Panc1 (cell line): Measurements from ENCODE around the gene STXBP1. TPM values are rescaled to one million over a fixed set of nuclear protein-coding genes. Genes with fewer than 3 reads are reported as not detected.

Experiments used
- ATAC-seq: fragments of 200-7000 bp; cut with Tn5 transposase; 2 replicates; pipeline ENCODE4 v1.9.1; 2020; ENCODE audit warnings: mild to moderate bottlenecking, moderate library complexity
- BruUV-seq: library from RNA; stranded (reverse); fragments of 400-500 nt; replicated peaks from 2 replicates; lab custom pipeline; 2021; lab: Mats Ljungman, UMichigan
- CTCF ChIA-PET: fragments of 300-600 bp; sonication (Branson Sonifier 250); formaldehyde crosslinking; loops from one replicate; lab custom pipeline; 2022; ENCODE audit warnings: antibody characterized with exemption; lab: Charles Lee
- POLR2A ChIA-PET: fragments of 300-600 bp; sonication (Branson Sonifier 250); formaldehyde crosslinking; loops from one replicate; lab custom pipeline; 2022; ENCODE audit warnings: antibody characterized with exemption; lab: Charles Lee
- DNase-seq: peaks from one replicate; pipeline ENCODE4 v3.0.0-alpha.2; 2010; ENCODE audit warnings: low read depth, low spot score
- H3K27ac ChIP-seq: 2 replicates; pipeline ENCODE4 v1.5.1; 2011; ENCODE audit warnings: mild to moderate bottlenecking, low read length, inconsistent platforms
- H3K27me3 ChIP-seq: fragments of 200-500 bp; sonication (Bioruptor generic); 2 replicates; pipeline ENCODE4 v1.6.0; 2014; ENCODE audit warnings: low read length, inconsistent platforms; ENCODE audit not compliant: control insufficient read depth, insufficient read depth
- H3K36me3 ChIP-seq: fragments of 200-500 bp; sonication (Bioruptor generic); 2 replicates; pipeline ENCODE4 v1.5.1; 2014; ENCODE audit warnings: inconsistent platforms, mild to moderate bottlenecking, low read length, moderate library complexity; ENCODE audit not compliant: control insufficient read depth, insufficient read depth
- H3K4me1 ChIP-seq: 2 replicates; pipeline ENCODE4 v1.5.1; 2011; ENCODE audit warnings: inconsistent platforms, mild to moderate bottlenecking, low read length, moderate library complexity; ENCODE audit not compliant: control insufficient read depth, insufficient read depth
- H3K4me3 ChIP-seq, 2 experiments: 2 replicates each; pipeline ENCODE4 v1.5.1; 2011 to 2012; ENCODE audit warnings: low read depth in 2 of 2, low read length in 2 of 2, mild to moderate bottlenecking in 2 of 2, inconsistent platforms in 1 of 2, moderate library complexity in 1 of 2
- H3K9me3 ChIP-seq: fragments of 200-500 bp; sonication (Bioruptor generic); 2 replicates; pipeline ENCODE4 v1.5.1; 2014; ENCODE audit warnings: low read depth, mild to moderate bottlenecking, inconsistent platforms, low read length, moderate library complexity; ENCODE audit not compliant: control insufficient read depth, insufficient read depth
- POLR2AphosphoS5 ChIP-seq: IDR thresholded peaks from 2 replicates; pipeline ENCODE4 v1.6.1; 2012; ENCODE audit warnings: mild to moderate bottlenecking, low read depth, low read length, moderate library complexity
- SIN3A ChIP-seq: IDR thresholded peaks from 2 replicates; pipeline ENCODE4 v1.6.1; 2012; ENCODE audit warnings: low read depth, mild to moderate bottlenecking, low read length, moderate library complexity, borderline replicate concordance; ENCODE audit not compliant: insufficient read depth
- TCF7L2 ChIP-seq: IDR thresholded peaks from 2 replicates; pipeline ENCODE4 v1.6.1; 2011; ENCODE audit warnings: mild to moderate bottlenecking, low read depth, low read length, inconsistent platforms
- in situ Hi-C: cut with HindIII; loops from 2 replicates; pipeline ENCODE4 v1.10.0; 2016; ENCODE audit warnings: low sequenced_read_pairs, low pct_unique_long_range_greater_than_20kb
- intact Hi-C: fragments of 100-400 bp; cut with micrococcal nuclease; formaldehyde crosslinking; loops from one replicate; pipeline ENCODE4 v1.10.0; 2022; ENCODE audit not compliant: unreplicated experiment
- total RNA-seq: library from RNA; stranded (reverse); gene quantifications from one replicate; pipeline ENCODE4 v1.2.1, GENCODE V29; 2021; ENCODE audit not compliant: unreplicated experiment
- TF ChIP-seq, protein P1 (sequence below), 2 experiments: IDR thresholded peaks; 2 replicates each; pipeline ENCODE4 v1.6.1; 2011 to 2012; ENCODE audit warnings: low read depth in 2 of 2, control low read depth in 1 of 2, low read length in 1 of 2, mild to moderate bottlenecking in 1 of 2, moderate library complexity in 1 of 2; ENCODE audit not compliant: insufficient read depth in 1 of 2
- TF ChIP-seq, protein P2 (sequence below): fragments of 450-650 bp; IDR thresholded peaks from 2 replicates; pipeline ENCODE4 v1.5.1; 2017; ENCODE audit warnings: mild to moderate bottlenecking

STXBP1 gene
- total RNA-seq, 1 experiment from 2014 or later: 67.5 TPM

DNA sequence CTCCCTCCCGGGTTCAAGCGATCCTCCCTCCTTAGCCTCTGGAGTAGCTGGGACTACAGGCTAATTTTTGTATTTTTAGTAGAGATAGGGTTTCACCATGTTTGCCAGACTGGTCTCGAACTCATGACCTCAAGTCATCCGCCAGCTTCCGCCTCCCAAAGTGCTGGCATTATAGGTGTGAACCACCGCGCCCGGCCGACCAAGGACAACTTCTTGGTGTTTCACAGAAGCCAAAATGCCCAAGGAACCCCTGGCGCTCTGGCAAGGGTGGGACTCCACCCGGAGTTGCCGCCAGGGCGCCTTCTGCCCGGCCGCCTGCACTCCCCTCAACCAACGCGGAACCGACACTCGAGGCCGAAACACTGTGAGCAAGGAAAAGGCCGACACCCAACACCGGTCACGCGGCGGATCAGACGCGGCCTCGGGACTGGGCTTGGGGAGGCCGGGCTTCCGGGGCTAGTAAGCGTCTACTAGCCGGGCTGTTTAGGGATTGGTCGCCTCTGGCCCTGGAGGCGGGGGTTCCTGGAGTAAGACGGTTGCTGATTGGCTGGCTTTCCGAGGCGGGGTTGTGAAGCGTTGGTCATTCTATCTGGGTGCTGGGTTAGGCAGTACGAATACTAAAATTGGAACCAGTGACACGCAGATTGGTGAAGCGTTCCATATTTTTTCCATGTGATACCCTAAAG, 87.1 kb downstream of the STXBP1 start:
- Histone ChIP-seq H3K27me3 (no peaks in the 10 kb centered on the region), H3K27ac (no peak overlapping the region), H3K4me3 (no peak overlapping the region), H3K36me3 (no peaks in the 10 kb centered on the region), H3K4me1 (no peaks in the 10 kb centered on the region), H3K9me3 (no peaks in the 10 kb centered on the region)
- POLR2A ChIA-PET: no interaction called here
- CTCF ChIA-PET: interaction anchor here (0.7 kb wide), 1 partner anchor 83 kb away, joined by 14 read pairs; no protein-coding TSS in a partner anchor
- in situ Hi-C loops (no loop called here), intact Hi-C loops (no loop called here)
- DNase-seq (no peak), ATAC-seq (peak; percentile 64; the same call in 1 of the 2 replicates)
- TF ChIP-seq POLR2AphosphoS5: no peak
- TF ChIP-seq TCF7L2: no peak
- TF ChIP-seq, protein P1, sequence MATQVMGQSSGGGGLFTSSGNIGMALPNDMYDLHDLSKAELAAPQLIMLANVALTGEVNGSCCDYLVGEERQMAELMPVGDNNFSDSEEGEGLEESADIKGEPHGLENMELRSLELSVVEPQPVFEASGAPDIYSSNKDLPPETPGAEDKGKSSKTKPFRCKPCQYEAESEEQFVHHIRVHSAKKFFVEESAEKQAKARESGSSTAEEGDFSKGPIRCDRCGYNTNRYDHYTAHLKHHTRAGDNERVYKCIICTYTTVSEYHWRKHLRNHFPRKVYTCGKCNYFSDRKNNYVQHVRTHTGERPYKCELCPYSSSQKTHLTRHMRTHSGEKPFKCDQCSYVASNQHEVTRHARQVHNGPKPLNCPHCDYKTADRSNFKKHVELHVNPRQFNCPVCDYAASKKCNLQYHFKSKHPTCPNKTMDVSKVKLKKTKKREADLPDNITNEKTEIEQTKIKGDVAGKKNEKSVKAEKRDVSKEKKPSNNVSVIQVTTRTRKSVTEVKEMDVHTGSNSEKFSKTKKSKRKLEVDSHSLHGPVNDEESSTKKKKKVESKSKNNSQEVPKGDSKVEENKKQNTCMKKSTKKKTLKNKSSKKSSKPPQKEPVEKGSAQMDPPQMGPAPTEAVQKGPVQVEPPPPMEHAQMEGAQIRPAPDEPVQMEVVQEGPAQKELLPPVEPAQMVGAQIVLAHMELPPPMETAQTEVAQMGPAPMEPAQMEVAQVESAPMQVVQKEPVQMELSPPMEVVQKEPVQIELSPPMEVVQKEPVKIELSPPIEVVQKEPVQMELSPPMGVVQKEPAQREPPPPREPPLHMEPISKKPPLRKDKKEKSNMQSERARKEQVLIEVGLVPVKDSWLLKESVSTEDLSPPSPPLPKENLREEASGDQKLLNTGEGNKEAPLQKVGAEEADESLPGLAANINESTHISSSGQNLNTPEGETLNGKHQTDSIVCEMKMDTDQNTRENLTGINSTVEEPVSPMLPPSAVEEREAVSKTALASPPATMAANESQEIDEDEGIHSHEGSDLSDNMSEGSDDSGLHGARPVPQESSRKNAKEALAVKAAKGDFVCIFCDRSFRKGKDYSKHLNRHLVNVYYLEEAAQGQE (IDR thresholded peaks at IDR 0.05; ENCODE audit: insufficient read depth in 1 of 2, low read depth in 2 of 2, low read length in 1 of 2): no peak
- no peak for TF ChIP-seq SIN3A
- TF ChIP-seq, protein P2, sequence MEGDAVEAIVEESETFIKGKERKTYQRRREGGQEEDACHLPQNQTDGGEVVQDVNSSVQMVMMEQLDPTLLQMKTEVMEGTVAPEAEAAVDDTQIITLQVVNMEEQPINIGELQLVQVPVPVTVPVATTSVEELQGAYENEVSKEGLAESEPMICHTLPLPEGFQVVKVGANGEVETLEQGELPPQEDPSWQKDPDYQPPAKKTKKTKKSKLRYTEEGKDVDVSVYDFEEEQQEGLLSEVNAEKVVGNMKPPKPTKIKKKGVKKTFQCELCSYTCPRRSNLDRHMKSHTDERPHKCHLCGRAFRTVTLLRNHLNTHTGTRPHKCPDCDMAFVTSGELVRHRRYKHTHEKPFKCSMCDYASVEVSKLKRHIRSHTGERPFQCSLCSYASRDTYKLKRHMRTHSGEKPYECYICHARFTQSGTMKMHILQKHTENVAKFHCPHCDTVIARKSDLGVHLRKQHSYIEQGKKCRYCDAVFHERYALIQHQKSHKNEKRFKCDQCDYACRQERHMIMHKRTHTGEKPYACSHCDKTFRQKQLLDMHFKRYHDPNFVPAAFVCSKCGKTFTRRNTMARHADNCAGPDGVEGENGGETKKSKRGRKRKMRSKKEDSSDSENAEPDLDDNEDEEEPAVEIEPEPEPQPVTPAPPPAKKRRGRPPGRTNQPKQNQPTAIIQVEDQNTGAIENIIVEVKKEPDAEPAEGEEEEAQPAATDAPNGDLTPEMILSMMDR: no peak
- BruUV-seq: no TSS peak

DNA sequence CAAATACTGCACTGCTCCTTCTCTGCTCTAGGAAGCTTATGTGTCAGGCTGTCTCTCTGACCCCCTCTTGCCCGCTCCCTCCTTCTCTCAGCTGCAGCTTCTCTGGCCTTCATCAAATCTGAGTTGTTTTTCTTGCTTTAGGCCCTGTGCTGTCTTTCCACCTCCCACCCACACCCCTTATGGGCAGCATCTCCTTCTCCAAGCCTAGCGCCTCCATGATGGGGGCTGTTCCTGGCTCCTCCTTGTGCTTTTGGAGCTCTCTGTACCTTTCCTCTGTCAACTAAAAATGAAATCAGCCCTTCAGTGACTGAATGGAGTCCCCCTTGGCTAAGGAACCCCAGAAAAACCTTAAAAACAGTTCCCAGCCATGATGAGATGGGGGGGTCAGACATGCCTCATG, 88.1 kb downstream of the STXBP1 start:
- no peaks in the 10 kb centered on the region for H3K9me3 ChIP-seq
- no TSS peak for BruUV-seq
- no peak for ATAC-seq
- intact Hi-C loops: no loop called here
- POLR2A ChIA-PET: interaction anchor here (0.9 kb wide), 1 partner anchor 12 kb away, joined by 3 read pairs; no protein-coding TSS in a partner anchor
- TF ChIP-seq POLR2AphosphoS5 (no peak), SIN3A (no peak), TCF7L2 (no peak)
- TF ChIP-seq, protein P2: no peak
- TF ChIP-seq, protein P1 (IDR thresholded peaks at IDR 0.05; ENCODE audit: insufficient read depth in 1 of 2, low read depth in 2 of 2, low read length in 1 of 2): no peak
- CTCF ChIA-PET: no interaction called here
- no peaks in the 10 kb centered on the region for H3K27me3 ChIP-seq
- in situ Hi-C loops: no loop called here
- H3K4me1 ChIP-seq: no peaks in the 10 kb centered on the region
- no peak for DNase-seq
- H3K4me3 ChIP-seq: no peak overlapping the region
- no peak overlapping the region for H3K27ac ChIP-seq
- no peaks in the 10 kb centered on the region for H3K36me3 ChIP-seq
